GM12878 (cell line): ENCODE data around the gene TEX264. TPM values are rescaled to one million over a fixed set of nuclear protein-coding genes. Genes with fewer than 3 reads are reported as not detected.

Source experiments
- ATAC-seq: fragments of 200-7000 bp; cut with Tn5 transposase; 3 replicates; pipeline ENCODE4 v1.9.1; 2020; ENCODE audit warnings: mild to moderate bottlenecking, moderate library complexity
- BruUV-seq: library from RNA; stranded (reverse); fragments of 400-500 nt; replicated peaks from 2 replicates; lab custom pipeline; 2021; lab: Mats Ljungman, UMichigan
- CTCF ChIA-PET: fragments of 300-600 bp; sonication (Branson Sonifier 250); formaldehyde crosslinking; extraction: SDS; loops from one replicate; lab custom pipeline; 2021; ENCODE audit warnings: inconsistent platforms; lab: Yijun Ruan, JAX
- POLR2A ChIA-PET: fragments of 350-600 bp; formaldehyde crosslinking; extraction: SDS; loops from one replicate; lab custom pipeline; 2021; ENCODE audit warnings: inconsistent platforms; lab: Charles Lee
- RAD21 ChIA-PET: fragments of 300-600 bp; sonication (Branson Sonifier 250); formaldehyde crosslinking; loops from one replicate; lab custom pipeline; 2023; ENCODE audit warnings: antibody characterized with exemption; ENCODE audit not compliant: unreplicated experiment; lab: Charles Lee
- SMC1A ChIA-PET: fragments of 300-600 bp; sonication (Branson Sonifier 250); formaldehyde crosslinking; loops from one replicate; lab custom pipeline; 2023; ENCODE audit not compliant: unreplicated experiment, uncharacterized antibody; lab: Charles Lee
- DNase-seq: peaks from one replicate; pipeline ENCODE4 v3.0.0-alpha.2; 2011; ENCODE audit warnings: low read depth, low spot score
- FAIRE-seq: peaks from 3 replicates; lab custom pipeline; 2011; peaks lifted over from hg19 to GRCh38; lab: Jason Lieb, UNC
- H2AFZ ChIP-seq: 2 replicates; pipeline ENCODE4 v1.6.0; 2011; ENCODE audit warnings: low read depth, low read length, control low read depth; ENCODE audit not compliant: control insufficient read depth
- H3K27ac ChIP-seq: 2 replicates; pipeline ENCODE4 v1.5.1; 2011; ENCODE audit warnings: control low read depth; ENCODE audit not compliant: control insufficient read depth, insufficient read depth
- H3K27me3 ChIP-seq, 2 experiments: replicated peaks in 1 of 2; 2 replicates each; pipeline versions ENCODE4 v1.6.0 to v1.6.1; 2011; ENCODE audit warnings: low read length in 1 of 2; ENCODE audit not compliant: control insufficient read depth in 2 of 2, insufficient read depth in 2 of 2
- H3K36me3 ChIP-seq, 2 experiments: 2 replicates each; pipeline ENCODE4 v1.5.1; 2011; ENCODE audit warnings: low read length in 1 of 2; ENCODE audit not compliant: control insufficient read depth in 2 of 2, insufficient read depth in 2 of 2
- H3K4me1 ChIP-seq: 2 replicates; pipeline ENCODE4 v1.6.1; 2011; ENCODE audit warnings: mild to moderate bottlenecking, low read length, moderate library complexity, mixed read lengths; ENCODE audit not compliant: control insufficient read depth, insufficient read depth
- H3K4me2 ChIP-seq: 2 replicates; pipeline ENCODE4 v1.6.0; 2011; ENCODE audit warnings: control low read depth; ENCODE audit not compliant: control insufficient read depth, insufficient read depth
- H3K4me3 ChIP-seq: fragments of 200-600 bp; sonication (generic); 2 replicates; pipeline ENCODE4 v1.5.1; 2016
- H3K79me2 ChIP-seq: 2 replicates; pipeline ENCODE4 v1.6.0; 2011; ENCODE audit warnings: low read length; ENCODE audit not compliant: control insufficient read depth, insufficient read depth
- H3K9ac ChIP-seq: 2 replicates; pipeline ENCODE4 v1.8.0; 2011; ENCODE audit warnings: low read length, control low read depth, mixed read lengths; ENCODE audit not compliant: control insufficient read depth, insufficient read depth
- H3K9me3 ChIP-seq: replicated peaks from 3 replicates; pipeline ENCODE4 v1.5.1; 2011; ENCODE audit warnings: mild to moderate bottlenecking, low read length; ENCODE audit not compliant: control insufficient read depth, insufficient read depth
- H4K20me1 ChIP-seq: 2 replicates; pipeline ENCODE4 v1.6.0; 2011; ENCODE audit not compliant: control insufficient read depth, insufficient read depth
- BHLHE40 ChIP-seq, 2 experiments: fragments of 450-650 bp in 1 of 2; IDR thresholded peaks; 2 replicates each; pipeline ENCODE4 v1.6.1; 2011 to 2017; ENCODE audit warnings: low read depth in 2 of 2, borderline replicate concordance in 1 of 2, improper control_type of control experiment in 1 of 2, low read length in 1 of 2, mild to moderate bottlenecking in 1 of 2
- CBX5 ChIP-seq: sonication (generic); IDR thresholded peaks from 2 replicates; pipeline ENCODE4 v1.6.1; 2016; ENCODE audit warnings: low read depth, moderate library complexity, mild to moderate bottlenecking, inconsistent platforms
- GATAD2B ChIP-seq: fragments of 450-650 bp; conservative IDR thresholded peaks from 2 replicates; pipeline ENCODE4 v1.6.1; 2017; ENCODE audit warnings: low read depth, mild to moderate bottlenecking, moderate library complexity
- HDGF ChIP-seq: fragments of 450-650 bp; IDR thresholded peaks from 2 replicates; pipeline ENCODE4 v1.6.1; 2016; ENCODE audit warnings: antibody characterized with exemption
- KDM1A ChIP-seq: fragments of 200-600 bp; sonication (generic); IDR thresholded peaks from 2 replicates; pipeline ENCODE4 v1.6.1; 2016; ENCODE audit warnings: borderline replicate concordance
- TBL1XR1 ChIP-seq: IDR thresholded peaks from 2 replicates; pipeline ENCODE4 v1.6.1; 2012; ENCODE audit warnings: low read depth, low read length, improper control_type of control experiment
- WGBS: methylation state at CpG from one replicate; pipeline ENCODE4 v1.1.6; 2016; ENCODE audit warnings: low lambda C conversion rate; ENCODE audit not compliant: insufficient replicate concordance, insufficient coverage; ENCODE audit errors: missing lambda C conversion rate; 5-methylcytosine and 5-hydroxymethylcytosine counted together
- in situ Hi-C: fragments of 300-500 bp; cut with MboI; formaldehyde crosslinking; loops from 9 replicates; pipeline ENCODE4 v1.14.3; 2018; ENCODE audit warnings: mixed read lengths
- intact Hi-C: fragments of 100-400 bp; cut with micrococcal nuclease; formaldehyde crosslinking; loops from one replicate; pipeline ENCODE4 v1.14.2; 2022; ENCODE audit not compliant: unreplicated experiment
- polyA plus RNA-seq, 11 experiments: library from polyadenylated mRNA; depleted of rRNA in 4 of 11; unstranded in 6 of 11; stranded (reverse) in 5 of 11; fragments of >200 nt; fragmentation: Nextera tagmentation in 4 of 11; fragmentation: Illumina TruSeq in 1 of 11; extraction: Ambion mirVana in 4 of 11; extraction: Trizol in 1 of 11; gene quantifications; 1 replicate in 1 of 11; 2 replicates in 10 of 11; pipeline versions ENCODE4 v1.2.1 to v1.2.3, GENCODE V29; 2011 to 2016; ENCODE audit warnings: inconsistent platforms in 2 of 11, missing spikeins in 2 of 11, low read depth in 1 of 11
- total RNA-seq, 4 experiments: library from RNA; depleted of rRNA in 3 of 4; stranded (reverse); fragments of >200 nt in 3 of 4; fragmentation: Illumina TruSeq in 1 of 4; extraction: Trizol in 1 of 4; gene quantifications; 2 replicates each; pipeline versions ENCODE4 v1.2.1 to v1.2.3, GENCODE V29; 2013 to 2021
- TF ChIP-seq, protein P1 (sequence below), 3 experiments: IDR thresholded peaks in 2 of 3; conservative IDR thresholded peaks in 1 of 3; 2 replicates each; pipeline ENCODE4 v1.5.1; 2011; ENCODE audit warnings: low read depth in 3 of 3, low read length in 3 of 3, mild to moderate bottlenecking in 3 of 3, control low read depth in 2 of 3, moderate library complexity in 2 of 3, inconsistent platforms in 1 of 3, mixed read lengths in 1 of 3; ENCODE audit not compliant: control insufficient read depth in 2 of 3, insufficient read depth in 1 of 3; ENCODE audit errors: extremely low read depth in 1 of 3
- TF ChIP-seq, protein P2 (sequence below): fragments of 450-650 bp; formaldehyde crosslinking; IDR thresholded peaks from 2 replicates; pipeline ENCODE4 v1.5.0; 2022; ENCODE audit warnings: mild to moderate bottlenecking, missing genetic modification characterization

Gene TEX264
- total and polyA plus RNA-seq, 10 of the 15 experiments (the other 5 are each of a cell fraction or from before 2014, with no cell fraction given) = 3.6 to 63.0 (median 52.4) TPM

GRCh38 chr3:51642462-51642861 is 28.6 kb upstream of the TEX264 start:
- RAD21 ChIA-PET = interaction anchor here (1.0 to 6.9 kb wide), 3 partner anchors 39 to 141 kb away, joined by 3 to 45 read pairs (median 14); partner anchors contain the start of gene DCAF1
- H3K9ac ChIP-seq = no peak overlapping the region
- POLR2A ChIA-PET = no interaction called here
- no peaks in the 10 kb centered on the region for H3K9me3 ChIP-seq
- H3K36me3 ChIP-seq = peaks cover 21 to 30% of the 10 kb centered on the region in 2 experiments
- SMC1A ChIA-PET = interaction anchor here (0.7 to 4.2 kb wide), 7 partner anchors 12 to 140 kb away, joined by 3 to 20 read pairs (median 4); no protein-coding TSS in a partner anchor
- CTCF ChIA-PET = interaction anchor here (1.0 to 8.6 kb wide), 11 partner anchors 9 to 156 kb away, joined by 3 to 84 read pairs (median 6); partner anchors contain the start of genes DCAF1 and TEX264
- H2AFZ ChIP-seq = no peak overlapping the region
- no peak overlapping the region for H3K4me2 ChIP-seq
- FAIRE-seq (peak; percentile 44), DNase-seq (no peak), ATAC-seq (peak; percentile 36; the same call in 1 of the 3 replicates)
- H3K27me3 ChIP-seq = no peaks in the 10 kb centered on the region
- H4K20me1 ChIP-seq = 0 out of 2 replicates have a peak, but pooled peaks cover 4% of the 10 kb centered on the region
- WGBS = 64% methylated on average over 2 of the region's 2 CpGs
- in situ Hi-C loops (no loop called here), intact Hi-C loops (loop anchor here (1.0 kb wide), 1 partner anchor 40 kb away; no protein-coding TSS in a partner anchor)
- no peaks in the 10 kb centered on the region for H3K4me1 ChIP-seq
- no peak overlapping the region for H3K4me3 ChIP-seq
- H3K27ac ChIP-seq = no peak overlapping the region
- TF ChIP-seq TBL1XR1 (no peak), CBX5 (no peak)
- TF ChIP-seq, protein P1, sequence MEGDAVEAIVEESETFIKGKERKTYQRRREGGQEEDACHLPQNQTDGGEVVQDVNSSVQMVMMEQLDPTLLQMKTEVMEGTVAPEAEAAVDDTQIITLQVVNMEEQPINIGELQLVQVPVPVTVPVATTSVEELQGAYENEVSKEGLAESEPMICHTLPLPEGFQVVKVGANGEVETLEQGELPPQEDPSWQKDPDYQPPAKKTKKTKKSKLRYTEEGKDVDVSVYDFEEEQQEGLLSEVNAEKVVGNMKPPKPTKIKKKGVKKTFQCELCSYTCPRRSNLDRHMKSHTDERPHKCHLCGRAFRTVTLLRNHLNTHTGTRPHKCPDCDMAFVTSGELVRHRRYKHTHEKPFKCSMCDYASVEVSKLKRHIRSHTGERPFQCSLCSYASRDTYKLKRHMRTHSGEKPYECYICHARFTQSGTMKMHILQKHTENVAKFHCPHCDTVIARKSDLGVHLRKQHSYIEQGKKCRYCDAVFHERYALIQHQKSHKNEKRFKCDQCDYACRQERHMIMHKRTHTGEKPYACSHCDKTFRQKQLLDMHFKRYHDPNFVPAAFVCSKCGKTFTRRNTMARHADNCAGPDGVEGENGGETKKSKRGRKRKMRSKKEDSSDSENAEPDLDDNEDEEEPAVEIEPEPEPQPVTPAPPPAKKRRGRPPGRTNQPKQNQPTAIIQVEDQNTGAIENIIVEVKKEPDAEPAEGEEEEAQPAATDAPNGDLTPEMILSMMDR (IDR thresholded peaks at IDR 0.05 in 2 of 3, conservative IDR thresholded peaks at IDR 0.05 in 1 of 3; ENCODE audit: control insufficient read depth in 2 of 3, extremely low read depth in 1 of 3, insufficient read depth in 1 of 3, low read depth in 3 of 3, low read length in 3 of 3) = peak; percentile 30 to 39 (median 32); a peak in 5 of 6 replicates
- no TSS peak for BruUV-seq
- H3K79me2 ChIP-seq = no peaks in the 10 kb centered on the region

GRCh38 chr3:51646091-51646490 is 25.0 kb upstream of the TEX264 start:
- Histone ChIP-seq H3K4me1 (no peaks in the 10 kb centered on the region), H2AFZ (no peak overlapping the region), H3K36me3 (peaks cover 16 to 20% of the 10 kb centered on the region in 2 experiments), H4K20me1 (no peaks in the 10 kb centered on the region), H3K27me3 (no peaks in the 10 kb centered on the region), H3K9me3 (no peaks in the 10 kb centered on the region), H3K79me2 (no peaks in the 10 kb centered on the region), H3K4me3 (no peak overlapping the region), H3K9ac (no peak overlapping the region), H3K27ac (no peak overlapping the region), H3K4me2 (no peak overlapping the region)
- FAIRE-seq (no peak), DNase-seq (no peak), ATAC-seq (no peak)
- RAD21 ChIA-PET = interaction anchor here (1.1 kb wide), 1 partner anchor 35 kb away, joined by 4 read pairs; no protein-coding TSS in a partner anchor
- intact Hi-C loops = no loop called here
- in situ Hi-C loops = no loop called here
- 96% methylated on average over 9 of the region's 9 CpGs for WGBS
- SMC1A ChIA-PET = interaction anchor here (0.6 to 1.6 kb wide), 2 partner anchors 26 to 142 kb away, joined by 3 read pairs; no protein-coding TSS in a partner anchor
- no TSS peak for BruUV-seq
- CTCF ChIA-PET = no interaction called here
- POLR2A ChIA-PET = no interaction called here
- TF ChIP-seq KDM1A (no peak), GATAD2B (no peak), BHLHE40 (IDR thresholded peaks at IDR 0.05; ENCODE audit: borderline replicate concordance in 1 of 2, low read depth in 2 of 2, low read length in 1 of 2) (no peak), HDGF (no peak)
- TF ChIP-seq, protein P2, sequence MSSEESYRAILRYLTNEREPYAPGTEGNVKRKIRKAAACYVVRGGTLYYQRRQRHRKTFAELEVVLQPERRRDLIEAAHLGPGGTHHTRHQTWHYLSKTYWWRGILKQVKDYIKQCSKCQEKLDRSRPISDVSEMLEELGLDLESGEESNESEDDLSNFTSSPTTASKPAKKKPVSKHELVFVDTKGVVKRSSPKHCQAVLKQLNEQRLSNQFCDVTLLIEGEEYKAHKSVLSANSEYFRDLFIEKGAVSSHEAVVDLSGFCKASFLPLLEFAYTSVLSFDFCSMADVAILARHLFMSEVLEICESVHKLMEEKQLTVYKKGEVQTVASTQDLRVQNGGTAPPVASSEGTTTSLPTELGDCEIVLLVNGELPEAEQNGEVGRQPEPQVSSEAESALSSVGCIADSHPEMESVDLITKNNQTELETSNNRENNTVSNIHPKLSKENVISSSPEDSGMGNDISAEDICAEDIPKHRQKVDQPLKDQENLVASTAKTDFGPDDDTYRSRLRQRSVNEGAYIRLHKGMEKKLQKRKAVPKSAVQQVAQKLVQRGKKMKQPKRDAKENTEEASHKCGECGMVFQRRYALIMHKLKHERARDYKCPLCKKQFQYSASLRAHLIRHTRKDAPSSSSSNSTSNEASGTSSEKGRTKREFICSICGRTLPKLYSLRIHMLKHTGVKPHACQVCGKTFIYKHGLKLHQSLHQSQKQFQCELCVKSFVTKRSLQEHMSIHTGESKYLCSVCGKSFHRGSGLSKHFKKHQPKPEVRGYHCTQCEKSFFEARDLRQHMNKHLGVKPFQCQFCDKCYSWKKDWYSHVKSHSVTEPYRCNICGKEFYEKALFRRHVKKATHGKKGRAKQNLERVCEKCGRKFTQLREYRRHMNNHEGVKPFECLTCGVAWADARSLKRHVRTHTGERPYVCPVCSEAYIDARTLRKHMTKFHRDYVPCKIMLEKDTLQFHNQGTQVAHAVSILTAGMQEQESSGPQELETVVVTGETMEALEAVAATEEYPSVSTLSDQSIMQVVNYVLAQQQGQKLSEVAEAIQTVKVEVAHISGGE = no peak
